ENCODE results near the gene COMMD6. TPM values are rescaled to one million over a fixed set of nuclear protein-coding genes. Genes with fewer than 3 reads are reported as not detected.

COMMD6 gene
- polyA plus RNA-seq, 3 donors = 180 to 401 (median 330) TPM

GRCh38 chr13:75494491-75494890 is 43.1 kb downstream of the COMMD6 start:
- TF ChIP-seq, protein P1, sequence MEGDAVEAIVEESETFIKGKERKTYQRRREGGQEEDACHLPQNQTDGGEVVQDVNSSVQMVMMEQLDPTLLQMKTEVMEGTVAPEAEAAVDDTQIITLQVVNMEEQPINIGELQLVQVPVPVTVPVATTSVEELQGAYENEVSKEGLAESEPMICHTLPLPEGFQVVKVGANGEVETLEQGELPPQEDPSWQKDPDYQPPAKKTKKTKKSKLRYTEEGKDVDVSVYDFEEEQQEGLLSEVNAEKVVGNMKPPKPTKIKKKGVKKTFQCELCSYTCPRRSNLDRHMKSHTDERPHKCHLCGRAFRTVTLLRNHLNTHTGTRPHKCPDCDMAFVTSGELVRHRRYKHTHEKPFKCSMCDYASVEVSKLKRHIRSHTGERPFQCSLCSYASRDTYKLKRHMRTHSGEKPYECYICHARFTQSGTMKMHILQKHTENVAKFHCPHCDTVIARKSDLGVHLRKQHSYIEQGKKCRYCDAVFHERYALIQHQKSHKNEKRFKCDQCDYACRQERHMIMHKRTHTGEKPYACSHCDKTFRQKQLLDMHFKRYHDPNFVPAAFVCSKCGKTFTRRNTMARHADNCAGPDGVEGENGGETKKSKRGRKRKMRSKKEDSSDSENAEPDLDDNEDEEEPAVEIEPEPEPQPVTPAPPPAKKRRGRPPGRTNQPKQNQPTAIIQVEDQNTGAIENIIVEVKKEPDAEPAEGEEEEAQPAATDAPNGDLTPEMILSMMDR (IDR thresholded peaks at IDR 0.05) = no peak
- WGBS (ENCODE audit: insufficient coverage) = 100% methylated on average over 1 of the region's 1 CpG
- H3K27me3 ChIP-seq (ENCODE audit: control insufficient read depth in 2 of 2, insufficient read depth in 2 of 2, low read length in 2 of 2) = no peaks in the 10 kb centered on the region
- H3K27ac ChIP-seq (ENCODE audit: low read depth in 1 of 2, low read length in 2 of 2) = no peak overlapping the region
- intact Hi-C loops (cut with micrococcal nuclease) = no loop called here
- H3K79me2 ChIP-seq (ENCODE audit: insufficient read depth, low read length) = no peaks in the 10 kb centered on the region
- Mint-ChIP-seq H3K4me1 (peaks cover 8% of the 10 kb centered on the region), H3K36me3 (no peaks in the 10 kb centered on the region), H3K9me3 (peaks cover 0 to 5% (median 4%) of the 10 kb centered on the region in 7 donors), H3K27ac (no peak overlapping the region), H3K4me3 (no peak overlapping the region), H3K27me3 (ENCODE audit: low read depth in 3 of 3) (peaks cover 0 to 8% (median 7%) of the 10 kb centered on the region in 3 donors)
- no peaks in the 10 kb centered on the region for H3K9me3 ChIP-seq (replicated peaks in 1 of 2; ENCODE audit: control insufficient read depth in 1 of 2, insufficient read depth in 1 of 2, low read length in 2 of 2)
- peaks cover 5 to 11% of the 10 kb centered on the region in 2 donors for H3K4me1 ChIP-seq (ENCODE audit: control insufficient read depth in 1 of 2, insufficient read depth in 2 of 2, low read length in 2 of 2)
- no peak overlapping the region for H3K9ac ChIP-seq (ENCODE audit: insufficient read depth, low read length, poor library complexity, severe bottlenecking)
- no peak overlapping the region for H3K4me2 ChIP-seq (replicated peaks; ENCODE audit: extremely low read depth, low read length, poor library complexity, severe bottlenecking)
- no peaks in the 10 kb centered on the region for H4K20me1 ChIP-seq (ENCODE audit: insufficient read depth, low read length)
- DNase-seq = no peak
- no peak overlapping the region for H3K4me3 ChIP-seq (replicated peaks in 1 of 3; ENCODE audit: low read depth in 2 of 3, low read length in 3 of 3)
- no peaks in the 10 kb centered on the region for H3K36me3 ChIP-seq (replicated peaks in 1 of 2; ENCODE audit: control insufficient read depth in 1 of 2, insufficient read depth in 2 of 2, low read length in 2 of 2)
- H2AFZ ChIP-seq (ENCODE audit: insufficient read depth, low read depth, low read length, poor library complexity, severe bottlenecking) = no peak overlapping the region

- Histone ChIP-seq H3K4me1 (ENCODE audit: control insufficient read depth in 1 of 2, insufficient read depth in 2 of 2, low read length in 2 of 2) (peaks cover 8 to 17% of the 10 kb centered on the region in 2 donors), H3K9ac (ENCODE audit: insufficient read depth, low read length, poor library complexity, severe bottlenecking) (no peak overlapping the region), H3K27me3 (ENCODE audit: control insufficient read depth in 2 of 2, insufficient read depth in 2 of 2, low read length in 2 of 2) (no peaks in the 10 kb centered on the region), H2AFZ (ENCODE audit: insufficient read depth, low read depth, low read length, poor library complexity, severe bottlenecking) (no peak overlapping the region), H3K79me2 (ENCODE audit: insufficient read depth, low read length) (no peaks in the 10 kb centered on the region), H3K27ac (ENCODE audit: low read depth in 1 of 2, low read length in 2 of 2) (no peak overlapping the region), H3K36me3 (replicated peaks in 1 of 2; ENCODE audit: control insufficient read depth in 1 of 2, insufficient read depth in 2 of 2, low read length in 2 of 2) (no peaks in the 10 kb centered on the region), H3K9me3 (replicated peaks in 1 of 2; ENCODE audit: control insufficient read depth in 1 of 2, insufficient read depth in 1 of 2, low read length in 2 of 2) (no peaks in the 10 kb centered on the region), H3K4me2 (replicated peaks; ENCODE audit: extremely low read depth, low read length, poor library complexity, severe bottlenecking) (no peak overlapping the region), H3K4me3 (replicated peaks in 1 of 3; ENCODE audit: low read depth in 2 of 3, low read length in 3 of 3) (no peak overlapping the region), H4K20me1 (ENCODE audit: insufficient read depth, low read length) (no peaks in the 10 kb centered on the region)
- intact Hi-C loops (cut with micrococcal nuclease) = no loop called here
- H3K4me3 Mint-ChIP-seq = no peak overlapping the region
- no peak for DNase-seq
- H3K36me3 Mint-ChIP-seq = no peaks in the 10 kb centered on the region
- peaks cover 2 to 8% (median 5%) of the 10 kb centered on the region in 3 donors for H3K27me3 Mint-ChIP-seq (ENCODE audit: low read depth in 3 of 3)
- TF ChIP-seq, protein P1 (IDR thresholded peaks at IDR 0.05) = no peak
- H3K9me3 Mint-ChIP-seq = peaks cover 0 to 8% (median 4%) of the 10 kb centered on the region in 7 donors
- H3K4me1 Mint-ChIP-seq = peaks cover 12% of the 10 kb centered on the region
- H3K27ac Mint-ChIP-seq = no peak overlapping the region
Measured at GRCh38 chr13:75493156-75493555, 44.5 kb downstream of the COMMD6 start.

Measured in CD14-positive monocyte (primary cell).